NCI-H1105 (cell line): ENCODE measurements around the gene SETD2.
A peak's percentile ranks its signal among the peaks of the same experiment; 100 is the strongest.

ENCODE experiments used
- DNase-seq: peaks from one replicate; lab custom pipeline; 2025; lab: John Stamatoyannopoulos, UW

SETD2 gene

GRCh38 chr3:46984591-46985459 is 179.1 kb downstream of the SETD2 start:
- DNase-seq, result no peak

GRCh38 chr3:46982546-46982945 is 181.4 kb downstream of the SETD2 start:
- no peak for DNase-seq

GRCh38 chr3:46981932-46982471 is 181.9 kb downstream of the SETD2 start:
- no peak for DNase-seq

- no peak for DNase-seq
These were observed 183.9 kb downstream of the SETD2 start for GRCh38 chr3:46979958-46980497.

GRCh38 chr3:46978985-46979944 is 184.6 kb downstream of the SETD2 start, which contains the start of gene NBEAL2:
Gene NBEAL2 (plus strand): TSS chr3:46979666. CDS start chr3:46979862, 196 bp downstream.
- DNase-seq, result peak; percentile 73

GRCh38 chr3:46978381-46978780 is 185.5 kb downstream of the SETD2 start:
- DNase-seq, result no peak

- DNase-seq, result no peak
These were observed 186.1 kb downstream of the SETD2 start for GRCh38 chr3:46977811-46978195.

GRCh38 chr3:46976326-46977190 is 187.4 kb downstream of the SETD2 start, which contains the start of gene CCDC12:
Gene CCDC12 (minus strand): TSS chr3:46976745. CDS start chr3:46976732, 13 bp downstream.
- DNase-seq, result peak; percentile 85

GRCh38 chr3:46974421-46975171 is 189.3 kb downstream of the SETD2 start:
- no peak for DNase-seq

- no peak for DNase-seq
These were observed 191.5 kb downstream of the SETD2 start for GRCh38 chr3:46972396-46972795.

- no peak for DNase-seq
These were observed 192.2 kb downstream of the SETD2 start for GRCh38 chr3:46971742-46972141.

- no peak for DNase-seq
These were observed 192.8 kb downstream of the SETD2 start for GRCh38 chr3:46971151-46971550.

- no peak for DNase-seq
These were observed 193.4 kb downstream of the SETD2 start for GRCh38 chr3:46970391-46971091.

GRCh38 chr3:46968783-46969428 is 195.0 kb downstream of the SETD2 start:
- DNase-seq, result no peak

GRCh38 chr3:46966811-46967210 is 197.1 kb downstream of the SETD2 start:
- DNase-seq, result no peak
